Breast epithelium (tissue), 4 donors: ENCODE results near the gene CDCA8. TPM values are rescaled to one million over a fixed set of nuclear protein-coding genes. Genes with fewer than 3 reads are reported as not detected.
A peak's percentile ranks its signal among the peaks of the same experiment; 100 is the strongest.

Experiments
- DNase-seq, 2 donors: peaks; one replicate each; pipeline ENCODE4 v3.0.0-alpha.2; 2019; ENCODE audit warnings: low spot score in 2 of 2
- H3K27ac ChIP-seq, 2 donors: fragments of 200-600 bp; sonication (generic) in 1 of 2; one replicate each; pipeline ENCODE4 v1.5.1; 2016 to 2019; ENCODE audit warnings: mild to moderate bottlenecking in 1 of 2
- H3K27me3 ChIP-seq, 2 donors: fragments of 200-600 bp; sonication (generic) in 1 of 2; one replicate each; pipeline versions ENCODE4 v1.5.1 to v1.6.0; 2017 to 2019; ENCODE audit warnings: control low read depth in 1 of 2, mild to moderate bottlenecking in 1 of 2
- H3K36me3 ChIP-seq: fragments of 200-600 bp; one replicate; pipeline ENCODE4 v1.5.1; 2019
- H3K4me1 ChIP-seq, 2 donors: fragments of 200-600 bp; sonication (generic); one replicate each; pipeline ENCODE4 v1.5.1; 2016 to 2019; ENCODE audit warnings: control low read depth in 1 of 2
- H3K4me3 ChIP-seq, 3 donors: fragments of 200-600 bp; sonication (generic); 1 replicate in 2 of 3; 2 replicates in 1 of 3; pipeline ENCODE4 v1.5.1; 2016 to 2019; ENCODE audit warnings: mild to moderate bottlenecking in 3 of 3, moderate library complexity in 2 of 3
- H3K9me3 ChIP-seq, 2 donors: fragments of 200-600 bp; sonication (generic) in 1 of 2; one replicate each; pipeline ENCODE4 v1.5.1; 2016 to 2019; ENCODE audit warnings: control low read depth in 1 of 2
- CTCF ChIP-seq, 3 donors: fragments of 450-650 bp; IDR thresholded peaks; one replicate each; pipeline ENCODE4 v1.5.1; 2016 to 2017; ENCODE audit warnings: antibody characterized with exemption in 3 of 3, mild to moderate bottlenecking in 3 of 3, moderate library complexity in 3 of 3
- POLR2A ChIP-seq: fragments of 450-650 bp; IDR thresholded peaks from one replicate; pipeline ENCODE4 v1.6.1; 2016; ENCODE audit warnings: antibody characterized with exemption, mild to moderate bottlenecking, moderate library complexity
- POLR2AphosphoS5 ChIP-seq, 3 donors: sonication (generic); formaldehyde crosslinking; IDR thresholded peaks; one replicate each; pipeline ENCODE4 v1.6.1; 2017; ENCODE audit warnings: antibody characterized with exemption in 3 of 3
- intact Hi-C: fragments of 100-400 bp; cut with DNase I; formaldehyde crosslinking; loops from one replicate; pipeline ENCODE4 v1.15.1; 2023; ENCODE audit warnings: low total_unique reads
- total RNA-seq, 3 donors: library from RNA; depleted of rRNA; stranded (reverse); fragments of >200 nt; gene quantifications; one replicate each; pipeline ENCODE4 v1.1.0, GENCODE V29; 2016

CDCA8 gene
- total RNA-seq: 1 to 10 TPM in 2 of 3 donors, under 1 TPM in 1; 0.15 to 1.4 (median 1.3) TPM

- peak in 2 of 3 donors; percentile 34 to 38 for TF ChIP-seq CTCF (IDR thresholded peaks at IDR 0.05)
- TF ChIP-seq POLR2AphosphoS5 (IDR thresholded peaks at IDR 0.05): peak in 2 of 3 donors; percentile 18 to 64
- TF ChIP-seq POLR2A: no peak
- intact Hi-C loops: no loop called here
- peak within 1 kb of the TSS; percentile 68 to 93 (median 79) for H3K4me3 ChIP-seq
- H3K4me1 ChIP-seq: peaks cover 9 to 20% of the 10 kb centered on the region in 2 donors
- H3K9me3 ChIP-seq: no peaks in the 10 kb centered on the region
- H3K36me3 ChIP-seq: no peaks in the 10 kb centered on the region
- peak; percentile 98 for DNase-seq
- peak within 1 kb of the TSS; percentile 87 to 93 for H3K27ac ChIP-seq
- no peaks in the 10 kb centered on the region for H3K27me3 ChIP-seq
Observed at GRCh38 chr1:37692078-37692833, at the start of gene CDCA8. CDCA8 (plus strand) TSS chr1:37692516; CDS start chr1:37692691, 175 bp downstream.

DNA sequence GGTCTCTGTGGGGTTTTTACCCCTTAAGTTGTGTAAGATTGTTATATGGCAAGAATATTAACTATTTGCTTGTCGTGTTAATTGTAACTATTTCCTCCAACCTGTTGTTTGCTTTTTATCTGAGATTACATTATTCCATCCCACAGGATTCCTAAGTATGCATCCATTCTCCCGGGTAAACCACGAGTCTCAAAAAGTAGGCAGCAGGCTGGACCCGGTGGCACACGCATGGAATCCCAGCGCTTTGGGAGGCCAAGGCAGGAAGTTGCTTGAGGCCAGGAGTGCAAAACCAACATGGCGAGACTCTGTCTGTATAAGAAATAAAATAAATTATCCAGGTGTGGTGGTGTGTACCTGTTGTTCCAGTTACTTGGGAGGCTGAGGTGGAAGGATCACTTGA is 45.0 kb upstream of the CDCA8 start:
- H3K4me1 ChIP-seq: no peaks in the 10 kb centered on the region
- H3K27me3 ChIP-seq: no peaks in the 10 kb centered on the region
- TF ChIP-seq POLR2AphosphoS5 (IDR thresholded peaks at IDR 0.05) (no peak), POLR2A (no peak), CTCF (IDR thresholded peaks at IDR 0.05) (no peak)
- H3K4me3 ChIP-seq: no peak overlapping the region
- no peak overlapping the region for H3K27ac ChIP-seq
- intact Hi-C loops: no loop called here
- H3K9me3 ChIP-seq: peaks cover 0 to 4% of the 10 kb centered on the region in 2 donors
- H3K36me3 ChIP-seq: no peaks in the 10 kb centered on the region
- no peak for DNase-seq

DNA sequence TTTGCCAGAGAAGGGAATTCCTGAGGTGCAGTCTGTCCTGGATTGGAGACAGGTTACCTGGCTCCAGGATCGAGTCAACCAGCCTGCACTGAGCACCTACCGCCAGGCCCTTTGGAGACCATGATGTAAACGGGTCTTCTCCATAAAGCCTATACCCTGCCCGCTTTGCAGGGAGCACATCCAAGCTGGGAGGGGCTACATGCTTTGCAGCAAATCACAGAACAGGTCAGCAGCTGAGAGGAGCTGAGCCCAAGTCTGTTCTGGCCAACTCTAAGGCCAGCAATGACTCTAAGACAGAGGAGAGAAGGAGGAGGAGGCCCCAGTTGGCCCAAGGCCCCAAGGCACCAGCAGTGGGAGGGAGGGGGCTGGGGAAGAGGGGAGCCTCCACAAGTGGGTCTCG is 42.1 kb upstream of the CDCA8 start:
- no peaks in the 10 kb centered on the region for H3K9me3 ChIP-seq
- no peaks in the 10 kb centered on the region for H3K27me3 ChIP-seq
- no peak for DNase-seq
- no peak for TF ChIP-seq CTCF (IDR thresholded peaks at IDR 0.05)
- TF ChIP-seq POLR2AphosphoS5 (IDR thresholded peaks at IDR 0.05): no peak
- no peak for TF ChIP-seq POLR2A
- H3K4me1 ChIP-seq: no peaks in the 10 kb centered on the region
- intact Hi-C loops: no loop called here
- H3K4me3 ChIP-seq: no peak overlapping the region
- H3K27ac ChIP-seq: no peak overlapping the region
- H3K36me3 ChIP-seq: no peaks in the 10 kb centered on the region

DNA sequence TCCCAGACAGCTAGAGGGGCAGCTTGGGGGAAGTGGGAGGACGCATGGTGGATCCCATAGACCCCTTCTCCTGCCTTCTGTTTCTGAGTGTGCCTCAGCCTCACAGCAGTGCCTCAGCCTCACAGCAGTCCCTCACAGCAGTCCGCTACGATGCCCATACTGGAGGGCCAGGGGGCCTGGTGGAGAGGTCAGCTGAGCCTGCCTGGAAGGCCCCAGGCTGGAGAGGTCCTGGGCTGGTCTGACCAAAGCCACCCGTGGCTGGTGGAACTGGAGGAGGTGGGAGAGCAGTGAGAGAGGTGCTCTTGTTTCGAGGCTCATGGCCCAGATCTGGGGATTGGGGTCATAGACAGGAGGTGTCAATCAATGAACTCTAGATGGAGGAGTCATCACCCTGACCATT is 41.6 kb upstream of the CDCA8 start:
- H3K36me3 ChIP-seq: no peaks in the 10 kb centered on the region
- no peaks in the 10 kb centered on the region for H3K4me1 ChIP-seq
- TF ChIP-seq CTCF (IDR thresholded peaks at IDR 0.05) (no peak), POLR2A (no peak)
- DNase-seq: no peak
- intact Hi-C loops: no loop called here
- H3K27ac ChIP-seq: no peak overlapping the region
- H3K9me3 ChIP-seq: no peaks in the 10 kb centered on the region
- H3K27me3 ChIP-seq: no peaks in the 10 kb centered on the region
- no peak overlapping the region for H3K4me3 ChIP-seq

- H3K36me3 ChIP-seq: no peaks in the 10 kb centered on the region
- no peaks in the 10 kb centered on the region for H3K4me1 ChIP-seq
- intact Hi-C loops: no loop called here
- DNase-seq: no peak
- no peaks in the 10 kb centered on the region for H3K9me3 ChIP-seq
- no peak overlapping the region for H3K4me3 ChIP-seq
- no peak for TF ChIP-seq CTCF (IDR thresholded peaks at IDR 0.05)
- TF ChIP-seq POLR2A: no peak
- no peak for TF ChIP-seq POLR2AphosphoS5 (IDR thresholded peaks at IDR 0.05)
- no peak overlapping the region for H3K27ac ChIP-seq
- no peaks in the 10 kb centered on the region for H3K27me3 ChIP-seq
Observed at GRCh38 chr1:37651803-37652202, 40.5 kb upstream of the CDCA8 start.
